HG03378 (cell line): ENCODE results near the gene M1AP.
"Not testable (repeated sequence)": the region's sequence is repeated elsewhere in the genome, so short reads cannot be mapped to it uniquely, and the experiment has no call there.

ENCODE experiments used
- ATAC-seq: cut with Tn5 transposase; IDR thresholded peaks from one replicate; pipeline ENCODE4 v1.9.1; 2021; ENCODE audit warnings: mild to moderate bottlenecking, moderate library complexity; ENCODE audit not compliant: unreplicated experiment

M1AP gene

DNA sequence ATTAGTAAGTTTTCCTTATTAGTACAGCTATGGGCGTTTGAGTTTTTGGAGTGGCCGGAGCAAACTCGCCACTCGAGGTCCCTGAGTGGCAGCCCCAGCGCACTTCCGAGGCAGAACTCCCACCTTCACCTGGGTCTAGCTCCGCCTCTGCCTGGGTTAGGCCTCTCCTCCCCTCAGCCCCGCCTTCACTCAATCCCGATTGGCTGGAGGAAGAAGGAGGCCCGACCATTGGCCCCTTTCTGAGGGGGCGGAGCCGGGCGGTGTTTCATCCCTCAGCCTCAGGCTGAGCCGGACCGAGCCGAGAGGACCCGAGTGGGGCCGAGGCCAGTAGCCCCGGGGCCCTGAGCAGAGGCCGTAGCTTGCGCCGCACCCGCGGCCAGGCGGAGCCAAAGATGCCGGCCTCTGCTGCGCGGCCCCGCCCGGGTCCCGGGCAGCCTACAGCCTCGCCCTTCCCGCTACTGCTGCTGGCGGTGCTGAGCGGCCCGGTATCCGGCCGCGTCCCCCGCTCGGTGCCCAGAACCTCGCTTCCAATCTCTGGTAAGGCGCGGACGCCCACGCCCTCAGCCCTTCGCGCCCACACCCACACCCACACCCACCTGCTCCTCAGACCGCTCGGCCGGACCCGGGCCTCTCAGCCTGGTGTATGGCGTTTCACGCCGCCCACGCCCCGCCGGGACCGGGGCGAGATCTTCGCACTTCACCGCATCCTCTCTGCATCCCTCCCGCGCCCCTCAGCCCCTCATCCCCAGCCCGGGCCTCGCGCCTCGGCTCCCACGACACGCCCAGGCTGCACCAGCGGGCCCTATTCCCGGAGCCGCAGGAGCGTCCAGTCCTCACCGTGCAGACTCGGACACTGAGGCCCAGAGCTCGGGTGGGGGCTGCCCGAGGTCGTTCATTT is 6.1 kb upstream of the M1AP start, which contains the start of gene SEMA4F:
TSS of gene SEMA4F (plus strand) at position 263 of the 898 bp plus-strand sequence. CDS start at position 393, 130 bp downstream.
- peak; percentile 99 for ATAC-seq

DNA sequence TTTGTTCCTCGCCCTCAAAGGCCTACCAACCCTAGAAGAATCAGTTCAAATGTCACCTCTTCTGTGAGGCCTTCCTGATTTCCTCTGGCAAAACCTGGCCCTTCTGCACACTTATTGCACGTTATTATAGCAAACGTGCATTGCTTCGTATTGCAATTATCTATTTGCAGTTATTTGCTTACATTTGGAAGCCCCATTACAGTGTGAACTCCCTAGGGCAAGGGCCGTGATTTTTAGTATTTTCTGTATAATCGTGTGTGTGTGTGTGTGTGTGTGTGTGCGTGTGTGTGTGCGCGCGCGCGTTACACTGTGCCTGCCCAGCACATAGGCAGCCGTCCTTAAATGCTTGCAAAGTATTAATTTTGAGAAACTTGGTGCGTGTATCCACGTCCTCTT is 5.5 kb upstream of the M1AP start:
- ATAC-seq: peak; percentile 25

DNA sequence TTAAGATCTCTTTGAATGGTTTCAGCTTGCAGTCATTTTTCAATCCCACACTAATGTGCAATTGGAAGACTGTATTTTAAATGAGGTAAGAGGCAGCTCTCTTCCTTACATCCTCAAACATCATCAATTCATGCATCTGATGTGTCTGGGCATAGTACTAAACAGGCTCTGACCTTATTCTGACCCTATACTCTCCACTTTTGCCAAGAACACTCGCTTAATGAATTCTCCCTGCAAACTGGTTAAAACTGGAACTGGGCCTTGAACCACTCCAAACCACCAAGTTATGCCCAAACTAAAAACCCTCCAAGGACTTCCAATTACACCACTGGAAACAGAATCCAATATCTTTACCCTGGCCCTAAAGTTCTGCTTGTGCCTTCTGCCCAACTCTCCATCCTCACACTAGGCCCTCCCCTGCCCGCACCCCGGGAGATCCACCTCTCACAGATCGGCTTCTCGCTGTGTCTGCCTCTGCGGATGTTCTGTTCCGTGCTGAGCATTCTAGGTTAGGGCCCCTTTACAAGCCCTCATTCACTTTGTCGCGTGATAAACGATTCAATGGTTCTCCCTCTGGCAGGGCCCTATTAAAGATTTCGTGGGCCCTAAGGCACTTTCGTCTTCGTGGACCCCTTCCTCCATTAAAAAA is 1.2 kb downstream of the M1AP start:
- no peak for ATAC-seq

DNA sequence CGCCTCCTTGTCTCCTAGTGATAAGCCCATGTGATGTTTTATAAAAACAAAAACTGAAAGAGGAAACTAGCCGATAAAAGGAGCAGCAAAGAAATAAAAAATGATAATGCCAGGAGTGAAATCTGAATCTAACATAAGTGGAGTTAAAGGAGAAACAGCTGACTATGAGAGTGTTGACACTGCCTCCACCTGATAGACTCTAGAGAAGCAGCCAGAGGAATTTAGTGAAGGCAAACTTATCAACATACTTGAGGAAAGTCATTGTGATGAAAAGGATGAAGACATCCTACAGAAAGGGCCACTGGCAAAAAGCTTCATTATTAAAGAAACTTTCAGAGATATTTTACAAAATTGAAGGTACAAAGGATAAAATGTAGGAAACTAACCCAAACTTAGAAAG is 1.9 kb downstream of the M1AP start:
- no peak for ATAC-seq

DNA sequence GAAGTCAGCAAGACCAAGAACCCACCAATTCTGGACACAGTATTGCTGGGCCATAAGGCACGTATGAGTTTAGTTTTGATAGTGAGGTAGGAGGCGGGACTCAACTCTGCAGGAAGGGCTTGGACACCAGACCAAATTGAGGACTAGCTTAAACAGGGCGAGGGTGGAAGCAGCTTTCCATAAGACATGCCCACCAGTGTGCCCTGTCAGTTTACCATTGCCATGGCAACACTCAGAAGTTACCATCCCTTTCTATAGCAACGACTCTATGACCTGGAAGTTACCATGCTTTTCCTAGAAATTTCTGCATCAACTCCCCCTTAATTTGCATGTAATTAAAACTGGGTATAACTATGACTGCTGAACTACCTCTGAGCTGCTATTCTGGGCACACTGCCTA is 2.8 kb downstream of the M1AP start:
- no peak for ATAC-seq

DNA sequence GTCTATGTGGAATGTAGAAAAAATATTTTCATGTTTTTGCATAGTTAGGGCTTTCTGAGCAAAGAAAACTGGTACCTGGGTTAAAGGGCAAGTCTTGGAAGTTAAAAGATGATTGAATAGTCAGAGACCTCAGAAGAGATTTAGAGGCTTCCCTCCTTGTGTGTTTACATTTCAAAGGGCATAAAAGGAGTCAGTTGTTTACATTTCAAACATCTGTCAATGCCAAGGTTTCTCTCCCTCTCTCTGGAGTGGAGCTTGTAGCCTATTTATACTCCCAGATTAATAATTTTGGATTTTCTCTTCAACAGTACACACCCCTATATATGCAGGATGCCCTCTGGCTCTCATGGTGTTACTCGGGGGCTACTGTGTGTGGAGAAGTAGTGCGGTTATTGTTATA is 8.6 kb downstream of the M1AP start:
- no peak for ATAC-seq

DNA sequence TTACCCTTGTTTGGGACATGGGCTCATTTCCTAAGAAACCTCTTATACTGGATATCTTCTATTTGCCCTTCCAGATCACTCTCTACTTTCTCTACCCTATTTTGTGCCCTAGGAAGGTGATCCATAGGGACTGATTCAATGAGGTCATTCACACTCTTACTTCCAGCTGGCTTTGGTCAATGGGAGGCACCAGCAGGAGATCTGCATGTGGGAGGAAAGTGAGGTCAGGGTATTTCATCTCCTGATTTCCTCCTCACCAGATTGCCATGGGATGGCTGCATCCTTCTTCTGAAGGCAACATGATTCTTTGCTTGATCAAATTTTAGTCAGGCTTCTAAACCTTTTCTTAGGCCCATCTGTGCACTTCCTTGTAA is 15.2 kb downstream of the M1AP start:
- no peak for ATAC-seq

DNA sequence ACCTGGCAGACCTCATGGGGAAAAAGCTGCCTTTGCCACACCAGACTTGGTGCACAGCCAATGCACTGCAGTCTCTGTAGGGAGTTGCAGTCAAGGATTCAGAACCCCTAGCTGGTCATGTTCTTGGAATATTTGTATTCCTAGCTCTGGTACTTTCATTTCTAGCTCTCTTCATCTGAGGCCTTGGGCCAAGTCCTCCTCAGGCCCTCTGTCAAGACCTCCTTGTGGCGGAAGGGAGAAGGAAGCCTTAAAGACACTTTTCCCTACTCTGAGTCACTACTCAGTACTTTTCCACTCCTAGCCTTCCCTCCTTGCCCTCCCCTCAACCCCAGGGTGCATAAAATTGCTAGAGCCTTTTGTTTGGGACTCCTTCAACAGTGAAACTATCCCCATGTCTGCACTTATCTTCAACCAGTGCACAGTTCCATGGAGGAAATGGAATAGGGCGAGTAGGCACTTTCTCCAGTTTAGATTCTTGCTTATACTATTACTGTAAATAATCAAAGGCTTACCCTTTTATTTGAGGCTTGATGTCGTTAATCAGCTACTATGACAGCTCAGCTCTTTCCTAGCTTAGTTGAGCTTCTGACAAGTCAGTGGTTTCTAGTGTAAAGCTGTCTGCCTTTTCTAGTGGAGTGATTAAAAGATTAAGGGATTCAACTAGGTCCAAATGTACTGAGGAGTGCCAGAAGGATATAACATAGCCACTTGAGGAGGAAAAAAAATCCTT is 15.8 kb downstream of the M1AP start:
- ATAC-seq: no peak

DNA sequence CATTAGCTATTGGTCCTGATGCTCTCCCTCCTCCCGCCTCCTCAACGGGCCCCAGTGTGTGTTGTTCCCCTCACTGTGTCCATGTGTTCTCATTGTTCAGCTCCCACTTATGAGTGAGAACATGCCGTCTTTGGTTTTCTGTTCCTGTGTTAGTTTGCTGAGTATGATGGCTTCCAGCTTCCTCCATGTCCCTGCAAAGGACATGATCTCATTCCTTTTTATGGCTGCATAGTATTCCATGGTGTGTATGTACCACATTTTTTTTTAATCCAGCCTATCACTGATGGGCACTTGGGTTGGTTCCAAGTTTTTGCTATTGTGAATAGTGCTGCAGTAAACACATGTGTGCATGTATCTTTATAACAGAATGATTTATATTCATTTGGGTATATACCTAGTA is 17.7 kb downstream of the M1AP start:
- not testable (repeated sequence) for ATAC-seq

DNA sequence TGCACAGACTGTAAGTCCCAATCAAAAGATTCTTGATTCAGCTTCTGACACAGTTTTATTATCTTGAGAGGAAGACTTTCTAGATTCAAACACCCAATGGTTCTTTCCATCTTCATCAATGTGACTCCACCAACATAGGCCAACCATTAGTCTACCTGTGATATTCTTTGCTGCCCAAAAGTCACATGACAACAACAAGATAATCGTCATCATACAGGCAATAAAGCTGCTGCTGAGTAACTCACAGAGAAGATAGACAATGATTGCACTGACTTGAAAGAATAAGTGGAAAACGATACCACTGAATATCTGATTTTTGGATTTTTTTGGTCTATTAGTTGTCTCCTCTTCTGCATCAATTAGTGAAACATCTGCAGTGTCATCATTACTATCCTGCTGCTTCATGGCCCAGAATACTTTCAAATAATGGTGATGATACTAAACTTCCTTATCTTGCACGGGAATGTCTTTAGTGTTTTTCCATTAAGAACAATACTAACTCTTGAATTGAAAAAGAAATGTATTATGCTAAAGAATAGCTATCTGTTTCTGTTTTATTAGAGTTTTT is 19.5 kb downstream of the M1AP start:
- ATAC-seq: no peak

DNA sequence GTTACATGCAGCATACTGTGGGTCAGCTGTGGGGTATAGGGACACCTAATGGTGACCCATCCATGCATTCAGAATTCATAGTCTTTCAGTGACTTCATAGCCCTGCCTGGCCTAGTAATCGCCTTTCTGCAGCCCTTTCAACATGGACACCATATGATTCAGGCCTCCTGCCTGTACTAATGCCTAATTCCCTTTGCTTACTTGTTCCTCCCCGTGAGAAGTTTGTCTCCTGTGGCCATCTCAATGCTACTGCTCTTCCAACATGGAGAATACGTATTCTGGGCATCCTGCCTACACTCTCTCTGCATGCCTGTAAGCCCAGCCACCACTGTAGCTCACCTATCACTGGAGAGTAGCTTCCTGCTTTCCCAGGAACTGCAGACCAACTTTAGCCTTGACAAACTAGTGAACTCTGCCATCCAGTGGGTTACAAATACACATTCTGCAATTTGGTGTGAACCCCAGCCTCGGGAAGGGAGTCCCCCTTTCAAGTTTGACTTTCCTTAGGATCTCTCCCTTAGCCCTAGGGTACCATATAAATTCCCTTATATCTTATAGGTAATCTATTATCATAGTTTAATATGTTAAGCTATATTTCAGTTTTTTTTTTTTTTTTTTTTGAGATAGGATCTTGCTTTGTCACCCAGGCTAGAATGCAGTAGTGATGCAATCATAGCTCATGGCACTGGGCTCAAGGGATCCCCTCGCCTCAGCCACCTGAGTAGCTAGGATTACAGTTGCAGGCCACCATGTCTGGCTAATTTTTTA is 22.3 kb downstream of the M1AP start:
- no peak for ATAC-seq

DNA sequence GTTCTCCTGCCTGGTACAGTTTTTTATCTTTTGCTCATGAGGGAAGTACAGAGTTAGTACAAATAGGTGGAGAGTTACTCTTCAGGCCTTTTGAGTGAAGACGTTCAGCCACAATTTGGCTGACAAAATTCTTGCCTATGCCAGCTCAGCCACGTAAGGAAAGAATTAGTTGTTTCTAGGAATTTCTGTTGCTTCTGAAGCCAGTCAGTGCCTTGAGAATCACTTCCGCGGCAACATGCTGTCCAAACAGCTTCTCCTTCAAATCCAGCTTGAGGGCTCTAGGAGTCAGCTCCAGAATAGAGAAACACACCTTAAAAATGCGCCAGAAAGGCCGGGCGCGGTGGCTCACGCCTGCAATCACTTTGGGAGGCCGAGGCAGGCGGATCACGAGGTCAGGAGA is 27.5 kb downstream of the M1AP start:
- ATAC-seq: no peak

DNA sequence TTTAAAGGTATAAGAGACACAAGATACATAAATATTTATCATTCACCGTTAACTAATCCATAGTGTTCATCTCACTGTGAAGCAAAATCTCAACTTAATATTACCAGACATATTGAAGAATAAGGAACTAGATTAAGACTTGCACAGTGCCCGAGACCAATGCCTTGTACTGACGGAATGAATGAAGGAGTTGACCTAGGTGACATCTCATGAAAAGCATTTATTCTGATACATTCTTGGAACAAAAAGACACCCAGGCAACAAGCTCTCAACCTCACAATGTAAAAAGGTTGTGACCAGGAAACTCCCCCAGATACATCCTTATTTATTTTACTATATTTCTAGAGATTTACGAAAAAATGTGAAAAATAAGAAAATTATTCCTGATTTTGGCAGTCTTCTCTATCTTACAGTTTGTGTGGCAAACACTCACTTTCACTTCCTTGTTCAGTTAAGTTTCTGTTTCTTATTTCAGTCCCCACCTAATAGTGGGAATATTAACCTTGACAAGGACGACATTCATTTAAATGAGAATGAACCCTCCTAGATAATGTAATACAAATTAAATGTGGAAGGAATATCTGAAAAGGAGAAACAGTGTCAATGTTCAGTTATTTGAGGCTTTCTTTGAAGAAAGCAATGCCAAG is 28.4 kb downstream of the M1AP start:
- peak; percentile 64 for ATAC-seq

DNA sequence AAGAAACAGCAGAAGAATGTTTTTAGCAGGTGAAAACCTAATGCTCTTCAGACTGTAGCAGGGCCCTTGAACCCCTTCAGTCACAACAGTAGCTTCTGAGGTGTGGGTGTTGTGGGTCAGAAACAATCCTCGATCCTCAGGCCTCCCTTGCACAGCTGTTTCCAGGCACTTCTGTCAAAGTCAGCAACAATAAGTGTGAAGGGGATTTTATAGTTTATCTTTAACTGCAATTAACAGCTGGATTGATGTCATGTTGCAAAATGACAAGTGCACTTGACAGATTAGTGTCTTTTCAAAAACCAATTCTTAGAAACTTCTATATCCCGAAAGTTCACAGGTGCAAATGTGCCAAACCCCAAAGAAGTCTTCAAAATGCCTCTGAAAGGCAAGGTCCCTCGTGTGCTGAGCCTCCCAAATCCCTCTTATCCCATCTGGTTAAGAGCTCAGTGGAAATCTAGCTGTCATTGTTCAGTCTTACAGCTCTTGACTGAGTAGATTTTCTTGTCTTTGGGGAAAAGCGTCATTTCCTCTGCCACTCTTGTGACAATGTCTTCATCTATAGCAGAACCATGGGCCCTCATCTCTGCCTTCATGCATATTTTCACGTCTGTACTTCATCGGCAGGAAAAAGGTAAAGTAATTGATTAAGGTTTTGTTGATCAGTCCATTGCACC is 29.6 kb downstream of the M1AP start:
- ATAC-seq: no peak

DNA sequence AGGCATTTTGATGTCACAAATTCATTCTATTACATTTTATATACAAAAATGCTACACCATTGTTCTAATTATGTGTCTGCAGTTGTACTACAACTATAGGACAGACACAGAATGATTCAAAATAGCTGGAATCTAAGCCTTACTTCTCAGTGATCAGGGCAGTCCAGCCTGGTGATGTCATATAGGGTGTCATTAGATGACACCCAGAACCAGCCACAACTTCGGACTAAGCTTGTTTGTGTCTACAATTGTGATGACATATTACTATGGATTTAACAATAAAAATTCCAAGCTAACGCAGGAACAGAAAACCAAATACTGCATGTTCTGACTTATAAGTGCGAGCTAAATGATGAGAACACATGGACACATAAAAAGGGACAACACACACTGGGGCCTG is 31.0 kb downstream of the M1AP start:
- ATAC-seq: no peak

DNA sequence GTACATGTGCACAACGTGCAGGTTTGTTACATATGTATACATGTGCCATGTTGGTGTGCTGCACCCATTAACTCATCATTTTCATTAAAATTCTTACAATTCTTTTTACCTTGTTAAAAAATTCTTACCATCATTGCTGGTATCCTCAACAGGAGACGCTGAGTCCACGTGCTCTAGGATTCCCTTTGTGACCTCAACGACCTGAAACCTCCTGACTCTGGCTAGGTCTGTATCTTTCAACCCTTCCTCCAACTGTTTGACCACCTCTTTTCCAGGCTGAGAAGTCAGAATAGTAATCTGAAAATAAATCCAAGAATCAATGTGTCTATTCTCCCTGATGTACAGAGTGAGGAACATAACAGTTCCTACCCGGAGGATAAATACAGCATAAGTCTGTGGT is 41.2 kb downstream of the M1AP start:
- no peak for ATAC-seq

DNA sequence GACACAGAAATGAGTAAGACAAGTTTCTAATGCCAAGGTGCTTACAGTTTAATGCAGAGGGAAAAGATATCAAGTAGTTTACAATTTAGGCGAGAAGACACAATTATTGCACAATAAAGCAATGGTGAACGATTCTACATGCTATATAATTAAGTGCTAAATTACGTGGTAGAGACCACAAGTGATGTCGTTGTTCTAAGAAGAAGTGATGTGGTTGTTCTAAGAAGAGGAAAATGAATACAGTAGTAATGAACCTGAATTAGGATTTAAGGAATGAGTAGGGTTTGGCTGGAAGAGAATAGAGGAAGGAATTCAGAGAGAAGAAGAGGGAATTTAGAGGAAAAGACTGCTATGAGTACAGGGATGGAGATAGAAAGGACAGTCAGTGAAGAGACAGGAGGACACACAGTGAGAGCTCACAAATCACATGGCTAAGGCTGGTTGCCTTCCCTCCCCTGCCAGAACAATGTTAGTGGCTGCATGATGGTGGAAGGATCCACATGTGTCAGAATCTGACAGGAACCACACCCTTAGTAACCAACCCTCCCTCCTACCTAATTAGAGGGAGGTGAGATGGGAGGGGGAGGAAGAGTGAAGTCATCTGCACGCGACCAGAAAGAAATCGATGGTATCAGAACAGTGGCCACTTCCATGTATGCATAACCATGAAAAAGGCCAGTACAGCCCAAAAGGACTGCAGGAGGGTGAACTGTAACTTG is 44.7 kb downstream of the M1AP start:
- no peak for ATAC-seq

DNA sequence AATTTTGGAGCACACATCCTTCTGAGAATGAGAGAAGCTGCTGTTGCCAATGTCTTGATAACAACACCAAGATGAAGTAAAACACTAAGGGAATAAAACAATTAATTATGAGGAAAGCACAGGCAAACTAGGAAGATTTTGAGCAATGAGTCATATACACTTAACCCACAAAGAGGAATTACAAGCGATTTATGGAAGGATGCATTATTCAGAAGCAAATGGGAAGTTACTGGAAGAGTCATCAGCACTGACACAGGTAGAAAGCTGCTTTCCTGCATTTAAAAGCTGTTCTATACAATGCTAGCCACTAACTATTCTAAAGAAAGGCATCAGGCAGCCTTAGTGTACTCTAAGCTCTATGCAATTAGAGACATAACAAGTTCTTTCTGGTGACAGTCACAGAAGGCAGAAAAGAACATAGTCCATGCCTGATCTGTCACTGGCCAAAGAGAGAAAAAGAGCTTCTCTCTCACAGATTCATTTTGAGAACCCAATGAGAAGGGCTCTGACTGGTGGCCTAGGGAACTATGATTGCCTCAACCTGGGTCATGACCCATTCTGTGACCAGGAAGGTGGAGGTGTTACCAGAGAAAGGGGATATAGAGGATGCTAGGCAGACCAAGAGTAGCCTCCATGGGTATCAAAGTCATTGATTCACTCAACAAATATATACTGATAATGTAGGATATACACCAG is 45.4 kb downstream of the M1AP start:
- no peak for ATAC-seq
